ENCODE data around the gene CARMIL1.

CARMIL1 gene

GRCh38 chr6:25537349-25538018 is 258.3 kb downstream of the CARMIL1 start:
- Histone ChIP-seq H3K36me3 (ENCODE audit: control insufficient read depth, insufficient read depth, low read length) (no peaks in the 10 kb centered on the region), H3K27me3 (ENCODE audit: control insufficient read depth, insufficient read depth, low read length) (no peaks in the 10 kb centered on the region), H3K4me2 (ENCODE audit: low read length) (no peak overlapping the region), H3K4me1 (no peaks in the 10 kb centered on the region), H3K27ac (no peak overlapping the region), H3K4me3 (ENCODE audit: low read depth, low read length) (no peak overlapping the region), H3K9me3 (ENCODE audit: control insufficient read depth, low read length) (no peaks in the 10 kb centered on the region), H3K9ac (no peak overlapping the region), H3K79me2 (no peaks in the 10 kb centered on the region), H2AFZ (no peak overlapping the region)
- TF ChIP-seq CTCF (IDR thresholded peaks at IDR 0.05) = no peak

GRCh38 chr6:25541228-25541627 is 262.1 kb downstream of the CARMIL1 start:
- H3K36me3 ChIP-seq (ENCODE audit: control insufficient read depth, insufficient read depth, low read length) = no peaks in the 10 kb centered on the region
- H3K79me2 ChIP-seq = no peaks in the 10 kb centered on the region
- H3K4me3 ChIP-seq (ENCODE audit: low read depth, low read length) = no peak overlapping the region
- H3K9ac ChIP-seq = no peak overlapping the region
- H2AFZ ChIP-seq = no peak overlapping the region
- H3K4me2 ChIP-seq (ENCODE audit: low read length) = no peak overlapping the region
- no peak overlapping the region for H3K27ac ChIP-seq
- no peak for TF ChIP-seq CTCF (IDR thresholded peaks at IDR 0.05)
- no peaks in the 10 kb centered on the region for H3K9me3 ChIP-seq (ENCODE audit: control insufficient read depth, low read length)
- H3K4me1 ChIP-seq = no peaks in the 10 kb centered on the region
- H3K27me3 ChIP-seq (ENCODE audit: control insufficient read depth, insufficient read depth, low read length) = no peaks in the 10 kb centered on the region

GRCh38 chr6:25542984-25543910 is 264.1 kb downstream of the CARMIL1 start:
- H3K9me3 ChIP-seq (ENCODE audit: control insufficient read depth, low read length) = no peaks in the 10 kb centered on the region
- no peaks in the 10 kb centered on the region for H3K79me2 ChIP-seq
- TF ChIP-seq CTCF (IDR thresholded peaks at IDR 0.05) = no peak
- no peak overlapping the region for H3K4me3 ChIP-seq (ENCODE audit: low read depth, low read length)
- H3K36me3 ChIP-seq (ENCODE audit: control insufficient read depth, insufficient read depth, low read length) = no peaks in the 10 kb centered on the region
- H3K27ac ChIP-seq = no peak overlapping the region
- no peak overlapping the region for H2AFZ ChIP-seq
- no peaks in the 10 kb centered on the region for H3K27me3 ChIP-seq (ENCODE audit: control insufficient read depth, insufficient read depth, low read length)
- no peak overlapping the region for H3K9ac ChIP-seq
- no peaks in the 10 kb centered on the region for H3K4me1 ChIP-seq
- no peak overlapping the region for H3K4me2 ChIP-seq (ENCODE audit: low read length)

DNA sequence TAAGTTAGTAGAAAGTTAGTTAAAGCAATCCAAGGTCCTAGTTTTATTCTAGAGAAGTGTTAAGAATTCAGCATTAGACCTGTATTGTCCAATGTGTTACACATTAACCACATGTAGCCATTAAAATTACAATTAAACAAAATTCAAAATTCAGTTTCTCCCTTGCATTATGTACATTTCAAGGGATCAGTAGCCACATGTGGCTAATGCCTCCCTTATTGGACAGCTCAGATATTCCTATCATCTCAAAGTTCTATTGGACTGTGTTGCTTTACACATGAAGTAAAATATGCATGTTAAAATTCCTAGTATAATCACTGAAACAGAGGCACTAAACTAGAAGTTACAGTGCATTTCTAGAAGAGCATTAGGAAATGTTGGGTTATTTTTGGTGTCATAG is 265.7 kb downstream of the CARMIL1 start:
- Histone ChIP-seq H3K27me3 (ENCODE audit: control insufficient read depth, insufficient read depth, low read length) (no peaks in the 10 kb centered on the region), H3K9ac (no peak overlapping the region), H2AFZ (no peak overlapping the region), H3K4me2 (ENCODE audit: low read length) (no peak overlapping the region), H3K9me3 (ENCODE audit: control insufficient read depth, low read length) (no peaks in the 10 kb centered on the region), H3K79me2 (no peaks in the 10 kb centered on the region), H3K36me3 (ENCODE audit: control insufficient read depth, insufficient read depth, low read length) (no peaks in the 10 kb centered on the region), H3K27ac (no peak overlapping the region), H3K4me3 (ENCODE audit: low read depth, low read length) (no peak overlapping the region), H3K4me1 (no peaks in the 10 kb centered on the region)
- TF ChIP-seq CTCF (IDR thresholded peaks at IDR 0.05) = no peak
